Measurements from ENCODE around the gene BTBD2.

BTBD2 gene

GRCh38 chr19:1956122-1956494 is 59.4 kb downstream of the BTBD2 start:
- peaks cover 9% of the 10 kb centered on the region; the same call in 1 of the 2 replicates for H3K36me3 ChIP-seq (ENCODE audit: insufficient read depth, low read depth, low read length)
- H3K27me3 ChIP-seq (ENCODE audit: insufficient read depth, low read length): no peaks in the 10 kb centered on the region
- no peak overlapping the region for H3K4me3 ChIP-seq (ENCODE audit: low read length)
- no peak overlapping the region for H3K9ac ChIP-seq (ENCODE audit: low read depth, low read length)
- H3K27ac ChIP-seq (ENCODE audit: low read length): no peak overlapping the region
- no peaks in the 10 kb centered on the region for H3K4me1 ChIP-seq (ENCODE audit: insufficient read depth, low read length)
- no peaks in the 10 kb centered on the region for H3K9me3 ChIP-seq (ENCODE audit: insufficient read depth, low read depth, low read length)

- Histone ChIP-seq H3K4me1 (ENCODE audit: insufficient read depth, low read length) (no peaks in the 10 kb centered on the region), H3K27ac (ENCODE audit: low read length) (no peak overlapping the region), H3K27me3 (ENCODE audit: insufficient read depth, low read length) (no peaks in the 10 kb centered on the region), H3K4me3 (ENCODE audit: low read length) (no peak overlapping the region), H3K9ac (ENCODE audit: low read depth, low read length) (no peak overlapping the region), H3K36me3 (ENCODE audit: insufficient read depth, low read depth, low read length) (peaks cover 12% of the 10 kb centered on the region; the same call in 1 of the 2 replicates), H3K9me3 (ENCODE audit: insufficient read depth, low read depth, low read length) (no peaks in the 10 kb centered on the region)
These were observed 60.1 kb downstream of the BTBD2 start for GRCh38 chr19:1955171-1956121.

GRCh38 chr19:1954532-1954933 is 61.0 kb downstream of the BTBD2 start:
- Histone ChIP-seq H3K4me3 (ENCODE audit: low read length) (no peak overlapping the region), H3K36me3 (ENCODE audit: insufficient read depth, low read depth, low read length) (peaks cover 14% of the 10 kb centered on the region; the same call in 1 of the 2 replicates), H3K9me3 (ENCODE audit: insufficient read depth, low read depth, low read length) (no peaks in the 10 kb centered on the region), H3K9ac (ENCODE audit: low read depth, low read length) (no peak overlapping the region), H3K27ac (ENCODE audit: low read length) (no peak overlapping the region), H3K4me1 (ENCODE audit: insufficient read depth, low read length) (no peaks in the 10 kb centered on the region), H3K27me3 (ENCODE audit: insufficient read depth, low read length) (no peaks in the 10 kb centered on the region)

- H3K9me3 ChIP-seq (ENCODE audit: insufficient read depth, low read depth, low read length): no peaks in the 10 kb centered on the region
- H3K4me1 ChIP-seq (ENCODE audit: insufficient read depth, low read length): no peaks in the 10 kb centered on the region
- H3K27me3 ChIP-seq (ENCODE audit: insufficient read depth, low read length): no peaks in the 10 kb centered on the region
- H3K36me3 ChIP-seq (ENCODE audit: insufficient read depth, low read depth, low read length): peaks cover 14% of the 10 kb centered on the region; the same call in 1 of the 2 replicates
- H3K4me3 ChIP-seq (ENCODE audit: low read length): no peak overlapping the region
- no peak overlapping the region for H3K27ac ChIP-seq (ENCODE audit: low read length)
- no peak overlapping the region for H3K9ac ChIP-seq (ENCODE audit: low read depth, low read length)
These were observed 61.9 kb downstream of the BTBD2 start for GRCh38 chr19:1953441-1954094.

- H3K9me3 ChIP-seq (ENCODE audit: insufficient read depth, low read depth, low read length): no peaks in the 10 kb centered on the region
- no peak overlapping the region for H3K4me3 ChIP-seq (ENCODE audit: low read length)
- peaks cover 14% of the 10 kb centered on the region; the same call in 1 of the 2 replicates for H3K36me3 ChIP-seq (ENCODE audit: insufficient read depth, low read depth, low read length)
- H3K27ac ChIP-seq (ENCODE audit: low read length): no peak overlapping the region
- H3K9ac ChIP-seq (ENCODE audit: low read depth, low read length): no peak overlapping the region
- no peaks in the 10 kb centered on the region for H3K27me3 ChIP-seq (ENCODE audit: insufficient read depth, low read length)
- no peaks in the 10 kb centered on the region for H3K4me1 ChIP-seq (ENCODE audit: insufficient read depth, low read length)
These were observed 62.5 kb downstream of the BTBD2 start for GRCh38 chr19:1953037-1953436.

- H3K4me1 ChIP-seq (ENCODE audit: insufficient read depth, low read length): no peaks in the 10 kb centered on the region
- no peaks in the 10 kb centered on the region for H3K9me3 ChIP-seq (ENCODE audit: insufficient read depth, low read depth, low read length)
- no peaks in the 10 kb centered on the region for H3K27me3 ChIP-seq (ENCODE audit: insufficient read depth, low read length)
- H3K9ac ChIP-seq (ENCODE audit: low read depth, low read length): no peak overlapping the region
- no peak overlapping the region for H3K4me3 ChIP-seq (ENCODE audit: low read length)
- H3K27ac ChIP-seq (ENCODE audit: low read length): no peak overlapping the region
- peaks cover 14% of the 10 kb centered on the region; the same call in 1 of the 2 replicates for H3K36me3 ChIP-seq (ENCODE audit: insufficient read depth, low read depth, low read length)
These were observed 62.9 kb downstream of the BTBD2 start for GRCh38 chr19:1952635-1953034.

- H3K36me3 ChIP-seq (ENCODE audit: insufficient read depth, low read depth, low read length): peaks cover 14% of the 10 kb centered on the region; the same call in 1 of the 2 replicates
- no peaks in the 10 kb centered on the region for H3K9me3 ChIP-seq (ENCODE audit: insufficient read depth, low read depth, low read length)
- H3K4me3 ChIP-seq (ENCODE audit: low read length): no peak overlapping the region
- H3K9ac ChIP-seq (ENCODE audit: low read depth, low read length): no peak overlapping the region
- no peaks in the 10 kb centered on the region for H3K4me1 ChIP-seq (ENCODE audit: insufficient read depth, low read length)
- no peak overlapping the region for H3K27ac ChIP-seq (ENCODE audit: low read length)
- no peaks in the 10 kb centered on the region for H3K27me3 ChIP-seq (ENCODE audit: insufficient read depth, low read length)
These were observed 64.9 kb downstream of the BTBD2 start for GRCh38 chr19:1950640-1951039.

- Histone ChIP-seq H3K27ac (ENCODE audit: low read length) (no peak overlapping the region), H3K4me3 (ENCODE audit: low read length) (no peak overlapping the region), H3K27me3 (ENCODE audit: insufficient read depth, low read length) (no peaks in the 10 kb centered on the region), H3K9ac (ENCODE audit: low read depth, low read length) (no peak overlapping the region), H3K4me1 (ENCODE audit: insufficient read depth, low read length) (no peaks in the 10 kb centered on the region), H3K36me3 (ENCODE audit: insufficient read depth, low read depth, low read length) (peaks cover 14% of the 10 kb centered on the region; the same call in 1 of the 2 replicates), H3K9me3 (ENCODE audit: insufficient read depth, low read depth, low read length) (no peaks in the 10 kb centered on the region)
These were observed 66.0 kb downstream of the BTBD2 start for GRCh38 chr19:1949304-1950101.

- H3K4me1 ChIP-seq (ENCODE audit: insufficient read depth, low read length): peaks cover 3% of the 10 kb centered on the region; the same call in 1 of the 2 replicates
- peaks cover 9% of the 10 kb centered on the region; the same call in 1 of the 2 replicates for H3K36me3 ChIP-seq (ENCODE audit: insufficient read depth, low read depth, low read length)
- no peak overlapping the region for H3K27ac ChIP-seq (ENCODE audit: low read length)
- no peaks in the 10 kb centered on the region for H3K9me3 ChIP-seq (ENCODE audit: insufficient read depth, low read depth, low read length)
- H3K9ac ChIP-seq (ENCODE audit: low read depth, low read length): no peak overlapping the region
- H3K4me3 ChIP-seq (ENCODE audit: low read length): no peak overlapping the region
- H3K27me3 ChIP-seq (ENCODE audit: insufficient read depth, low read length): no peaks in the 10 kb centered on the region
These were observed 67.8 kb downstream of the BTBD2 start for GRCh38 chr19:1947651-1948209.

- no peak overlapping the region for H3K27ac ChIP-seq (ENCODE audit: low read length)
- no peaks in the 10 kb centered on the region for H3K27me3 ChIP-seq (ENCODE audit: insufficient read depth, low read length)
These were observed 69.6 kb downstream of the BTBD2 start for GRCh38 chr19:1945899-1946298.

More at GRCh38 chr19:1945899-1946298, 69.6 kb downstream of the BTBD2 start:
- H3K9ac ChIP-seq (ENCODE audit: low read depth, low read length): no peak overlapping the region
- peaks cover 5% of the 10 kb centered on the region; the same call in 1 of the 2 replicates for H3K36me3 ChIP-seq (ENCODE audit: insufficient read depth, low read depth, low read length)
- H3K4me3 ChIP-seq (ENCODE audit: low read length): no peak overlapping the region
- no peaks in the 10 kb centered on the region for H3K9me3 ChIP-seq (ENCODE audit: insufficient read depth, low read depth, low read length)
- peaks cover 3% of the 10 kb centered on the region; the same call in 1 of the 2 replicates for H3K4me1 ChIP-seq (ENCODE audit: insufficient read depth, low read length)
